ENCODE measurements around the gene EPHA1.

EPHA1 gene

DNA sequence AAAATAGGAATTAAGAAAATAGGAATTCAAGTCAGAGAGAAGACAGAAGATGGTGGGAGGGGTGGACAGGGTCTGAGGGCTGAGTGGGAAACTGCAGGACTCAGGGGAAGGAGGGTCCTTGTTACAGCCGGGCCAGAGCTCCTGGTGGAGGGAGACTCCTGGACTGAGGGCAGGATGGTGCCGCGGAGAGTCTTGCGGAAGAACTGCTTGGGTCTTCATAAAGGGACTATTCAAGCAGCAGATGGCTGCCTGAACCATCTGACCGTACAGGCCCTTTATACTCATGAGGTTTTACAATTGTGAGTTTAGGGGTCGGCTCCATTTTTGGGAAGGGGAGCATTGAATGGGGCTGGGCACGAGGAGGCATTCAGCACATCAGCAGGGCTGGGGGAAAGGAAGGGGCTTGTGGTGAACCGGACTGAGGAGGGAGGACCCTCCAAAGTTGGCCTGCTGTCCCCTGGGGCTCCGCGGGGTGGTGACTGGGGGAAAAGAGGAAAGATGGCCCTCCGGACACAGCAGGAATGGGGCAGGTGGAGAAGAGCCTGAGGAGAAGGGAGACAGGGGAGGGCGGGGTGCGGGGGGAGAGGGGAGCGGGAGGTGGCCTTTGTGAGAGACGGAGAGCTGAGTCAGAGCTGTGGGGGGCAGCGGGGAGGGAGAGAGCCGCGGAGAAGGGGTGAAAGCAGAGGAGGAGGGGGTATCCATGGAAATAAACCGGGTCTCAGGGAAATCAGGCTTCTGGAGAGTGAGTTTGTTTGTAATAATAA, 47.7 kb downstream of the EPHA1 start:
- TF ChIP-seq EZH2 (IDR thresholded peaks at IDR 0.05) (no peak), FOXP2 (optimal IDR thresholded peaks at IDR 0.05; ENCODE audit: control extremely low read depth, extremely low read length, insufficient read depth) (no peak), POLR2AphosphoS5 (IDR thresholded peaks at IDR 0.05; ENCODE audit: borderline replicate concordance, low read depth, low read length) (no peak)
- peak overlapping the region; percentile 70; the same call in 1 of the 2 replicates for H3K4me3 ChIP-seq
- no peaks in the 10 kb centered on the region for H3K9me3 ChIP-seq (ENCODE audit: low read depth, low read length)
- H3K36me3 ChIP-seq (ENCODE audit: insufficient read depth, low read length): no peaks in the 10 kb centered on the region
- no peak overlapping the region for H3K27ac ChIP-seq
- no peak overlapping the region for H3K9ac ChIP-seq (ENCODE audit: insufficient read length)
- DNase-seq (ENCODE audit: low read depth, low spot score): no peak

DNA sequence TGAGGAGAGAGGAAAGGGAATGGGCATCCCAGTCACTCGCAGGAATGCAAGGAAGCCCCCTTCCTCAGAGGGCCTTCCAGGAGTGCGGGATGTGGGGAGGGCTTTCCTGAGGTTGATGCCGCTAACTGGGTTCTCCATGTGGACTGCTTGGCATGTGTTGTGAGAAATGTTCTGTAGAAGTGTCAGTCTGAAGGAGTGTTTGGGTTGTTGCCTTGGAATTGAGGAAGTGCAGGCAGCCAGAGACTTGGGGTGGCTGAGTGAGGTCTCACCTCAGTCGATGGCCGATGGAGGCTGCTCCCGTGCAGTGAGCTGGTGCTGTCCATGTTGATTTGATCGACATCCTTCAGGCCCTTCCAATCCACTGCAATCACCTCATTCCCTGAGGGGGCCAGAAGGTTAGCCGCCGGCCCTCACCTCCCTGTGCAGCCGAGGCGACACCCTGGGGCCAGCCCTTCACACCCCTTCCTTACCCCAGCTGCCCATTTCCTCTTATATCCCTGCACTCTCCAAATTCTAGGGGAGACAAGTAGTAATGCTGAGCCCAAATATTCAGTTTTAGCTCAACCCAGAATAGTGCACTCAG, 48.8 kb downstream of the EPHA1 start:
- TF ChIP-seq EZH2 (IDR thresholded peaks at IDR 0.05): no peak
- no peak for TF ChIP-seq POLR2AphosphoS5 (IDR thresholded peaks at IDR 0.05; ENCODE audit: borderline replicate concordance, low read depth, low read length)
- no peak for TF ChIP-seq FOXP2 (optimal IDR thresholded peaks at IDR 0.05; ENCODE audit: control extremely low read depth, extremely low read length, insufficient read depth)
- Histone ChIP-seq H3K4me3 (no peak overlapping the region), H3K9ac (ENCODE audit: insufficient read length) (no peak overlapping the region), H3K36me3 (ENCODE audit: insufficient read depth, low read length) (no peaks in the 10 kb centered on the region), H3K27ac (no peak overlapping the region), H3K9me3 (ENCODE audit: low read depth, low read length) (no peaks in the 10 kb centered on the region)
- DNase-seq (ENCODE audit: low read depth, low spot score): no peak

DNA sequence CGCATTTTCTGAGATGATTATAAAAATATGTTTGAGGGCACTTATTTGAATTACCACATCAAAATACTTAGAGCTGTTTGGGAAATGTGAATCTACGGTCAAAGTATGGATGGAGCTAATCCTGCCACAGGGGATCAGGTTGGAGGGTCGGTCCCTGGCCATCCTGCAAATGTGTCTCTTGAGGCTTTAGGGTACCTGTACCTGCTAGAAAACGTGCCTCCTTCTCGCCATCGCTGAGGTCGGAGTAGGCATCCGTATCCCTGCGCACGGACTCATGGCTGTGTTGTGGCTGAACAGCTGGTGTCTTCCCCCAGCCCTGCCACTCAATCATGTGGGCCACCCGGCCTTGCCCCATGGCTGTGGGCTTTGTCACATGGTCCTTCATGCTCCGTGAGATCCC, 50.0 kb downstream of the EPHA1 start:
- no peak overlapping the region for H3K4me3 ChIP-seq
- H3K9ac ChIP-seq (ENCODE audit: insufficient read length): no peak overlapping the region
- H3K36me3 ChIP-seq (ENCODE audit: insufficient read depth, low read length): no peaks in the 10 kb centered on the region
- no peaks in the 10 kb centered on the region for H3K9me3 ChIP-seq (ENCODE audit: low read depth, low read length)
- no peak for DNase-seq (ENCODE audit: low read depth, low spot score)
- no peak for TF ChIP-seq EZH2 (IDR thresholded peaks at IDR 0.05)
- TF ChIP-seq POLR2AphosphoS5 (IDR thresholded peaks at IDR 0.05; ENCODE audit: borderline replicate concordance, low read depth, low read length): no peak
- no peak for TF ChIP-seq FOXP2 (optimal IDR thresholded peaks at IDR 0.05; ENCODE audit: control extremely low read depth, extremely low read length, insufficient read depth)
- H3K27ac ChIP-seq: no peak overlapping the region

DNA sequence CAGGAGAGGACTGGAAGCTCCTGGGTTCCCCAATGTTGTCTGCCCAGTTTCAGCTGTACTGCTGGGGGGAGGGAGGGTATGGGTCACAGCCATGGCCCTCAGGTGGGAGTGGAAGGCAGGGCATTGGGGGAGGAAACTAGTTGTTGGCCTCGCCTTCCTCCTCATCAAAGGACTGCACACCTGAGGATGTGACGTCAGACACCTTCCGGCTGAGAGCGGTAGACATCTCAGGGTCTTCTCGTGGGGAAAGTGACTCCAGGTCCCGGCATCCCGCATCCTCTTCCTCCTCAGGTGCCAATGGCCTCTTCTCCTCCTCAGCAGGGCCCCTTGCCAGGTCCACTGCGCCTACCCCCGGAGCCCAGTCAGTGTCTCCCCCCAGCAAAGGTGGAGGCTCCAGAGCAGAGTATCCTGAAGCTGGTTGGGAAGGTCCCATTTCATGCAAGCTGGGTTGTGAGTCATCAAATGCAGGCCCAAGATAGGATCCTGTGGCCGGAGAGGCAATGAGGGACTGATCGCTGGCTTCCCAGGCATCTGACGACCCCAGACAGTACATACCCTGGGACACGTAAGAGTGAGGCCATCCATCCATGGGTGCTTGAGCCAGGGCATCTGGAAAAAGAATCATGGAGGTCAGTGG, 52.1 kb downstream of the EPHA1 start:
- Histone ChIP-seq H3K9me3 (ENCODE audit: low read depth, low read length) (no peaks in the 10 kb centered on the region), H3K27ac (no peak overlapping the region), H3K9ac (ENCODE audit: insufficient read length) (no peak overlapping the region), H3K4me3 (no peak overlapping the region), H3K36me3 (ENCODE audit: insufficient read depth, low read length) (no peaks in the 10 kb centered on the region)
- TF ChIP-seq FOXP2 (optimal IDR thresholded peaks at IDR 0.05; ENCODE audit: control extremely low read depth, extremely low read length, insufficient read depth): no peak
- TF ChIP-seq EZH2 (IDR thresholded peaks at IDR 0.05): no peak
- no peak for TF ChIP-seq POLR2AphosphoS5 (IDR thresholded peaks at IDR 0.05; ENCODE audit: borderline replicate concordance, low read depth, low read length)
- DNase-seq (ENCODE audit: low read depth, low spot score): no peak

DNA sequence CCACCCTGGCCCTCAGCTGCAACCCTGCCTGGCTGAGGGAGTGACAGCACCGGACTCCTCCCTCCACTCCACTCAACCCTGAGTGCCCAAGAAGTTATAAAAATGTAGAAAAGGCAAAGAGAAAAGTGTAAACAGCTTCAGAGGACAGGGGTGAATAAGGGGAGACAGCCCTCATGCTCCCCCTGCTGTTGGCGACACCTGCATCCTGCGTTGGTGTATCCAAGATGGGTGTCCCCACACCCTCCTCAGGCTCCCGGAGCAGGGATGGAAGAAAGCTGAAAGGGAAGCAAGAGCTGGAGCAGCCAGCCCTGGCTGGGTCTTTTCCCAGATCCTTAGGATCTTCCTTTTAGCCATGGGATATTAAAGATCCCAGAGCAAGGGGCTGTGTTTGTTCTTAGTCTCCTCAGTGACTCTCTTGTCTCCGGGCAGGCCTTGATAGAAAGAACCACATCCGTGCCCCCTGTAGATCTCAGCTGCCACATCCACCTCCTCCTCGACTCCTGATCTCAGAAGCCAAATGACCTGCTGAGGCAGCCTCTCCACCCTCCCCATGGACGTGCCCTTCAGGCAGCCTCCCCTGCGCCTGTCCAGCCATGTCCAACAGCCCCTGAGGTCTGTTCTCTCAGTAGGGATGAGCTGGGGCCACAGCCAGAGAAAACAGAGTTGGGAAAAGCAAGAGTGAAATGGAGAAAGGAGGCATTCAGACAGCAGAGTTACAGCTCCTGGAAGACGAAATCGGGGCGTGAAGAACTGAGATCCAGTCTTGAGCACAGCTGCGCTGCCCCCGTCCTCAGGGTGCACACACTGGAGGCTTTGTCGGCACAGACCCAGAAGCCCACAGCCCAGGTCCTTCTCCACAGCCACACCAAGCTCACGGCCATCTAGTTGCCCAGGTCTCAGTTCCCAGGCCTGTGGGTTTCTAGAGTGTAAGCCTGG, 52.9 kb downstream of the EPHA1 start:
- TF ChIP-seq POLR2AphosphoS5 (IDR thresholded peaks at IDR 0.05; ENCODE audit: borderline replicate concordance, low read depth, low read length): no peak
- no peak for TF ChIP-seq EZH2 (IDR thresholded peaks at IDR 0.05)
- no peak for TF ChIP-seq FOXP2 (optimal IDR thresholded peaks at IDR 0.05; ENCODE audit: control extremely low read depth, extremely low read length, insufficient read depth)
- no peak for DNase-seq (ENCODE audit: low read depth, low spot score)
- no peak overlapping the region for H3K27ac ChIP-seq
- H3K9ac ChIP-seq (ENCODE audit: insufficient read length): no peak overlapping the region
- no peak overlapping the region for H3K4me3 ChIP-seq
- H3K9me3 ChIP-seq (ENCODE audit: low read depth, low read length): no peaks in the 10 kb centered on the region
- no peaks in the 10 kb centered on the region for H3K36me3 ChIP-seq (ENCODE audit: insufficient read depth, low read length)

DNA sequence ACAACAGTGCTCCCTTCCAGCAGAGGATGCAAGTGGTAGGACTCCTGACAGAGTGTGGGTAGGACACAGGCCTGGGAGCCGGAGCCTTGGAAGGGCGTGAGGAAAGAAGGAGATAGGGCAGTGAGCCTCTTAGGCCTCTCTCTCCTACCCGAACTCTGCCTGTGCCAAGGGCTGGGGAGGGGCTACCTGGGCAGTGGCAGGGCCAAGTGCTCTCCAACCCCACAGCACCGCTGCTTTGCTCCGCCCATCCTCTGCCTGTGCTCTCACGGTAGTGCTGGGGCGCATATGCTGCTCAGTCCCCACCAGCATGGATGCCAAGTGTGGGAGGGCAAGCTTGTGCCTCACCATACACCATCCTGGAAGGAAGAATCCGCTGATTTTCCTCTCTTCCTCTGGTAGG, 53.7 kb downstream of the EPHA1 start:
- no peaks in the 10 kb centered on the region for H3K9me3 ChIP-seq (ENCODE audit: low read depth, low read length)
- H3K36me3 ChIP-seq (ENCODE audit: insufficient read depth, low read length): no peaks in the 10 kb centered on the region
- TF ChIP-seq POLR2AphosphoS5 (IDR thresholded peaks at IDR 0.05; ENCODE audit: borderline replicate concordance, low read depth, low read length) (no peak), EZH2 (IDR thresholded peaks at IDR 0.05) (no peak), FOXP2 (optimal IDR thresholded peaks at IDR 0.05; ENCODE audit: control extremely low read depth, extremely low read length, insufficient read depth) (no peak)
- DNase-seq (ENCODE audit: low read depth, low spot score): no peak
- H3K9ac ChIP-seq (ENCODE audit: insufficient read length): no peak overlapping the region
- no peak overlapping the region for H3K4me3 ChIP-seq
- no peak overlapping the region for H3K27ac ChIP-seq

DNA sequence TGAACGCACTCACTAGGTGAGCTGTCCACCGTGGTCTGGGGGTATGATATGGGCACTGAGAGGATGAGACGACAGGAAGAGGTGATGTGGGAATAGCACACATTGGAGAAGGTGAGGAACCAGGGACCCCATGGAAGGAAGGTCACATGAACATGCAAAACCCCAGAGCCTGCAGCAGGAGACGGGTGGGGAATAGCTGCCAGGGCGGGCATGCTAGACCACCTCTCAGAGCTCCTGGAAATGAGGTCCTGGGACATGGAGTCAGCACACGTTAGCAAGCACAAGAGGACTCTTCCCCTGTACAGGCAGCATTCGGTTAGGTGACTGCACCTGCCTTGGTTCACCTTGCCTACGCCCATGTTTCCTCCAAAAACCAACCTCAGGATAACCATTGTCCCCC, 54.3 kb downstream of the EPHA1 start:
- no peak overlapping the region for H3K4me3 ChIP-seq

More for the DNA sequence above, 54.3 kb downstream of the EPHA1 start:
- H3K9ac ChIP-seq (ENCODE audit: insufficient read length): no peak overlapping the region
- H3K9me3 ChIP-seq (ENCODE audit: low read depth, low read length): no peaks in the 10 kb centered on the region
- DNase-seq (ENCODE audit: low read depth, low spot score): no peak
- TF ChIP-seq POLR2AphosphoS5 (IDR thresholded peaks at IDR 0.05; ENCODE audit: borderline replicate concordance, low read depth, low read length) (no peak), EZH2 (IDR thresholded peaks at IDR 0.05) (no peak), FOXP2 (optimal IDR thresholded peaks at IDR 0.05; ENCODE audit: control extremely low read depth, extremely low read length, insufficient read depth) (no peak)
- no peak overlapping the region for H3K27ac ChIP-seq
- no peaks in the 10 kb centered on the region for H3K36me3 ChIP-seq (ENCODE audit: insufficient read depth, low read length)
